Measurements from ENCODE around the gene FAM222B. TPM values are rescaled to one million over a fixed set of nuclear protein-coding genes. Genes with fewer than 3 reads are reported as not detected.
"Not testable (repeated sequence)": the region's sequence is repeated elsewhere in the genome, so short reads cannot be mapped to it uniquely, and the experiment has no call there.

The FAM222B gene
- polyA plus RNA-seq, 1 donor, result 15.4 TPM

DNA sequence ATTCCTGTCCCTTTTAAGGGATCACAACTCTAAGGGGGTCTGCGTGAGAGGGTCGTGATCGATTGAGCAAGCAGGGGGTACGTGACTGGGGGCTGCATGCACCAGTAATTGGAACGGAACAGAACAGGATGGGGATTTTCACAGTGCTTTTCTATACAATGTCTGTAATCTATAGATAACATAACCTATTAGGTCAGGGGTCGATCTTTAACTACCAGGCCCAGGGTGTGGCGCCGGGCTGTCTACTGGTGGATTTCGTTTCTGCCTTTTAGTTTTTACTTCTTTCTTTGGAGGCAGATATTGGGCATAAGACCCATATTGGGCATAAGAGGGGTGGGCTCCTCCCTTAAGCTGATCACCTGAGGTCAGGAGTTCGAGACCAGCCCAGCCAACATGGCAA lies 6.0 kb downstream of the FAM222B start:
- DNase-seq, result not testable (repeated sequence)

DNA sequence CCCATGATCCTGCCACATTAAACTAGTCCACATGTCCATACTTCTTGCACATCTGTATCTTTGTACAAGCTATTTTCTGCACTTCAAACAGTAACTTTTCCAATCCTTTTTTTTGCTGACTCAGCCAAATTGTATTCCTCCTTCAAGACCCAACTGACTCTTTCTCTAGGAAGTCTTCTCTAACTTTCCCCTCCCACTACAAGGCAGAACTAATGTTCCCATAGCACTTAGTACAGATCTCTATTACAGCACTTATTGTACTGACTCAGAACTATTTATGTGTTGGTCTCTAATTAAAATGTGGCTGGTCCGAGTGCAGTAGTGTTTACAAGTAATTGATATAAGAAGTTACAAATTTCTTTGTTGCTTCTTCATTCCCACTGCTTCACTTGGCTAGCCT lies 8.2 kb downstream of the FAM222B start:
- no peak for DNase-seq

DNA sequence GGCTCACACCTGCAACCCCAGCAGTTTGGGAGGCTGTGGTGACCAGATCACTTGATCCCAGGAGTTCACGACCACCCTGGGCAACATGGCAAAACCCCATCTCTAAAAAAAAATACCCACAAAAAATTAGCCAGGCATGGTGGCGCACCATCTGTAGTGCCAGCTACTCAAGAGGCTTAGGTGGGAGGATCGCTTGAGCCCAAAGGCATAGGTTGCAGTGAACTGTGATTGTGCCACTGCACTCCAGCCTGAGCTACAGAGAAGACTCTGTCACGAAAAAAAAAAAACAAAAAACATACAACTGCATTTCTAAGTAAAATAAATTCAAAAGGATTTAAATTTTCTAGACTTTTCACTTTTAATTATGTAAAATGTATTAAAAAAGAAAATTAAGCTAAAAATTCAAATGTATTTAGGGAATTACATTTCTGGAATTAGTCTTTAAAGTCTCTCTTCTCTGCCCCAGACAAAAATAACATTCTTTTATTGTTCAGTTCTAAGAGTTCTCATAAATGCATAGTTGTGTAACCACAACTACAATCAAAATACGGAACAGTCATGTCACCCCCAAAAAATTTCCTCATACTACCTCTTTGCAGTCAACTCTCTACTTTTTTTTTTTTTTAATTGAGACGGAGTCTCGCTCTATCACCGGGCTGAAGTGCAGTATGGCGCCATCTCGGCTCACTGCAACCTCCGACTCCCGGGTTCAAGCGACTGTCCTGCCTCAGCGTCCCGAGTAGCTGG lies 14.1 kb downstream of the FAM222B start:
- DNase-seq, result no peak

DNA sequence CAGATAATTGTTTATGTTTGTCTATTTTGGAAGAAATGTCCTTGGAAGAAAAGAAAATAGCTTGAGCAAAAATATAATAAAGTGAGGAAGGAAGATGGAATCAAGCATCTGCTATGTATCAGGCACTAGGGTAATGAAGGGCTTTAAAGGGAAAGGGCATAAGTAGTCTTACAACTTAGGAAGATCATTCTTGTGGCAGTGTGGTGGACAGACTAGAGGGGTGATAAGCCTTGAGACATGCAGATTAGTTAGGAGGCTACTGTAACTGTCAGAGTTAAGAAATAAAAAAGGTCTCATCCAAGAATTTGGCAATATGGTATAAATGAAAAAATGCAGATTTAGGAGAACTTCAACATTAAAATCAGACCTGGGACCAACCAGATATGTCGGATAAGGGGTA lies 14.9 kb downstream of the FAM222B start:
- DNase-seq, result no peak

DNA sequence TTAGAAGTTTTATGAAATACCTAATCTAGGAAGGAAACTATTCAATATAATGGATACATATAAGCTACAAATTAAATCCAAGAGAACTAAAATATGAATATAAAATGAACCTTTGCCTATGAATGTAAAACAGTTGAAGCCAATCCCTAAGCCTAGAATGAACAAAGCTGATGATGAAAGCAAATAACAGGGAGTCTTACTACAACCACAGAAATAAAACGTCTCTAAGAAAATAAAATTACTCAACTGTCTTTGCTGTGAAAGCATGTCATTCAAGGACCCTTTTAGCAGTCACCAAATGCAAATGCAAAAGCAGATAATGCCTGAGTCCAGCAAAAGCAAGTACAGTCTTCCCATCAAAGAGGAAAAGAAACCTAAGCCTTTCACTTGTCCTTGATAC lies 23.0 kb downstream of the FAM222B start:
- DNase-seq, result no peak

DNA sequence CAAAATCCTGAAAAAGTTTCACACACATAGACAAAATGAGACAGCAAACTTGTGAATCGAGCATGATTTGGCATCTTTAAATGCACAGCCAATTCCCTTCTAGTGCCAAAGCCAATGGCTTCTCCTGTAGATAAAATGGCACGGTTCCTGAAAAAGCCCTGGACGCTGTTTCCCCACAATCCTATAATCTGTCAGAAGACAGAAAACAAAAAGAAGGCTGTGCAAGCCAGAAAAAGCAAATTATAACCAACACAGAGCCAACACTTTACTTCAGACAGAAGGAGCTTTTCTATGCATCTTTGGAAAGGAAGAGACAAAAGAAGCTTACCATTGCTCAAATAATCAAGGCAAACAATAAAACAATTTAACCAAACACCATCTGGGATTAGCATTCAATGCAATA lies 23.8 kb downstream of the FAM222B start:
- DNase-seq, result no peak

DNA sequence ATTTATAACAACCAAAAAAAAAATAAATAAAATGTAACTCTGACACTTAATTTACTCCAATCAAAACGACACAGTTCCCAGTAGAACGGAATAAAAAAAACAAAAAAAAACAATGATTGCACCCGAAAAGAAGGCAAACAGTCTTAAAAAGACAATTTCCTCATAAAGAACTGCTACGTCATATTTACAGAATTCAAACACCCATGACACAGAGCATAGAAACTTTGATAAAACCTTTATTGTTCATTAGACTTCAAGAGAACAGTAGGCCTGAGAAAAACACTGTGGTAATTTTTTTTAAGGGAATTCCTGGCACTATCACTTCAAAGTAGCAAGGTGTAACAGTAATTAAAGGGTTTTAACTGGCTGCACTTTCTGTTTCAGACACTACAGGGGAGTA lies 26.1 kb downstream of the FAM222B start:
- DNase-seq, result no peak

DNA sequence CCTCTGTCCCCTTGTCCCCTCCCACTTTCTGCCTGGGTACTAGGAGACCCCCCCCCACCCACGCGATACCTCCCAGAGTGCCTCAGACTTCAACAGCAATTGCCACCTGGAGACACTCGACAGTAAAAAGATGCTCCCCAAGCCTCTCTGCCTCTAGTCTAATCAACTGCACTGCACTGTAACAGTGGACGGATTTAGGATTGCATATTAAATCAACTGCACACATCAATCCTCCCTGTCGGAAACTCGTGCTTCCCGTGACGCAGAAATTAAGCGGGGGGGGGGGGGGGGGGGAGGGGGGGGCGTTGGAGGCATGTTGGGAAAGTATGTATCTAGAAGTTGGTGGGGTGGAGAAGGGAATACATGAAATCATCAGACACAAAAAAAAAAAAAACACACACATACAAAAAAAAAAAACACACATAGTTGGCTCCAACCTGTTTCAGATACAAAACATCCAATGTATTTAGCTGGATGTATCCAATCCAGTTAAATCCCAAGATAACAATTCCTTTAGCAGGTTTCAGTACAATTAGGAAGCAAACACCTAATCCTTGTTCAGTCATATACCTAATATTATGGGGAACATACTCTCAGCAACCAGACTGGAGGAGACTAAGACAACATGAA lies 29.7 kb downstream of the FAM222B start:
- DNase-seq, result no peak

DNA sequence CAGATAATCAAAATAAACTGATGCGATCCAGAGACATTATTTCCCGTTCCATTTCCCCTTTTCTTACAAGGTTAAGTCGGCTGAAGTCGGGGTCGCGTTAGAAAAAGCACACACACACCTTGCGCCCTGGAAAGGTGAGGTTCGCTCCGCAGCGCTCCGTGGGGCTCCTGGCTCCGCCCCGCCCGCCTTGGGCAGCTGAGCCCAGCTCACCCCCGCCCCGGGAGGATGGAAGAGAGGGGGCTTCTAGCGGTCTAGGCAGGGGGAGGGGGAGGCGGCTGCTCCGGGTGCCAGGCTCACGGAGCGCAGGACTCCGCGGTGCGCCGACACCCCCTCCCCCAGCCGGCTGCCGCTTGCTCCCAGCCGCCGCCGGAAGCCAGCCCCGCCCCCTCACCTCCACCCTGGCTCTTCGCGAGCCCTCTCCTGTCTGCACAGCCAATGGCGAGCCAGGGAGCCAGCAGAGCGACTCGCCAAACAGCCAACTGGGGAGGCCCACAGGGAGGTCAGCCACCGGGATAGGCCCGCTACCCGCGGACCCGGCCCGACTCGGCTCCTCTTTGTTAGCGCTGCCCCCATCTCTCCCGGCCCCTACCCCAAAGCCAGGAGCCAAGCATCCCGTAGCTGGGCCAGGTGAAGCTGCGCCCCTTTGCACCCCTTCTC lies 30.4 kb downstream of the FAM222B start:
- DNase-seq, result peak; percentile 96

DNA sequence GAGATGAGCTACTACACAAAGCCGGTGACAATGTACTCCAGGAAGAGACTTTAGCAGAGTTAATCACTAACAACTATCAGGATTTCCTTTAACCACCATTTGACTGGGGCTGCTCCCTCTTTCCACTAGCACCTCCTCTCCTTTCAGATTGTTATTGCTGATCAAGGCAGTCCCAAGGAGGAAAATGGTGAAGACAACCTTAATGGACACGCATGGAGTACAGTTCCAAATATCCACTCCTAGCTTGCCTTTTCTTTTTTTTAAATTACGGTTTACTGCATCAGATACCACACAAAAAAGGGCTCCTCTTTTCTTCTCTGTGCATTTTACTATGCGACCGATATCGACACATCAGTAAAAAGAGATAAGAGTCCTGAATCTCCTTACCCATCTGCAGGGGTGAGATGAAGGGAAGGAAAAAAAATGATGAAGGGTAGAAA lies 30.9 kb downstream of the FAM222B start:
- DNase-seq, result no peak

DNA sequence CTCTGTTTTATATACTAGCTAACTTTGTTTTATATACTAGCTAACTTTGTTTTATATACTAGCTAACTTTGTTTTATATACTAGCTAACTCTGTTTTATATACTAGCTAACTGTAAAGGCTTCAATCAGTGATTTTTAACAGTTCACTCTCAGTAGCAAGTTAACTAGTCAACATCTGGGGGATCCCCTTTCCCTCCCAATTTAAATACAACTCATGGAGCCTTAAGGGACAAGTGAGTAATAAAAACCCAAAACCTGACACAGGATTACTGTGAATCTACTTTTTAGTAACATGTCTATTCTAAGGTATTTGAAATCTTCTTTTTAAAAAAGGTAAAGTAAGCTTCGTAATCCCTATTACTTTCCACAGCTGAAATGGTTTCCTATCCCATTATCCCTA lies 32.2 kb downstream of the FAM222B start:
- DNase-seq, result no peak

DNA sequence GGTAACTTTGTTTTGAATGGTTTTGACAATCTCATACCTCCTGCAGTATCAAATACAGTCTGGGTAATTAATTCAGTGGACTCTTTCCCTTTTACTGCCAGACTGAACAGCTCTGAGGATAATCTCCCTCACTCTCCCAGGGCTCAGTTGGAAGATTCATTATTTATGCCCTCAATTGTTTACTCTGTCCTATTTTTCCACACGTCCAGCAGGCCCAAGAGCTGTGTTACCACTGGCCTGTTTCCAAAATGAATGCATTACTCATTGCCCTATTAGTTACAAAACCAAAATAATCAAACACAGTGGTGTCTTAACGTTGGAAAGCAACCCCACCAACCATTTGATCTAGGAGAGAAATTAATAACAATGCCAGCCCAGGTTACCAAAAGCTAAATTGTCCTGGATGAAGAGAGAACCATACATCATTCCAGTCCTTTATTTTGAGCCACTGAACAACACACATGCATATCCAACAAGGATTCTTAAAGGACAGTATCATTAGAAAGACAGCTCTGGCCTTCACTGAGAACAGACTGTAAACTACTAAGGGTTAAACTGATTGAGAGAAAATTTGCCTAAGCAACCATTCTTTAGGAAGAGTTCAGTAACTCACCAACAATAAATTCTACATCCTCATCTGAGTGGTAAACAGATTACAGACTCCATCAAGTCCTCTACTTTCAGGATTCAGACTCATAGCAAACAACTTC lies 34.5 kb downstream of the FAM222B start:
- DNase-seq, result no peak

DNA sequence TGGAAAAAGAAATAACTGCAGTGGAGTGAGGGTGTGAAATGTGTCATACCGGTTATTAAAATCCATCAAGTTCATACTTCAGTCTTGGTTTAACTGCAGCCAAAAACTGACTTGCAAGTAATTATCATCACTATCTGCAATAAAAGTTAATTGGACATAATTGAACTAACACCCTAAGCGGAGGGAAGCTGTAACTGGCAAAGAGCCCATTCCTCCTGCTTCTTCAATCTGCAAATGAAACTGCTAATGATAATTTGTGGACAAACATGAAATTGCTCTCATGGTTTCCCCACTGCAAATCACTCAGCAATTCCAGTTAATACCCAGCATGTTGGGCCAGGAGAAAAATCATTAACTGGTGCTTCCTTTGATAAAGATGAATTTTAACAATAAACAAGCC lies 46.5 kb downstream of the FAM222B start:
- no peak for DNase-seq

DNA sequence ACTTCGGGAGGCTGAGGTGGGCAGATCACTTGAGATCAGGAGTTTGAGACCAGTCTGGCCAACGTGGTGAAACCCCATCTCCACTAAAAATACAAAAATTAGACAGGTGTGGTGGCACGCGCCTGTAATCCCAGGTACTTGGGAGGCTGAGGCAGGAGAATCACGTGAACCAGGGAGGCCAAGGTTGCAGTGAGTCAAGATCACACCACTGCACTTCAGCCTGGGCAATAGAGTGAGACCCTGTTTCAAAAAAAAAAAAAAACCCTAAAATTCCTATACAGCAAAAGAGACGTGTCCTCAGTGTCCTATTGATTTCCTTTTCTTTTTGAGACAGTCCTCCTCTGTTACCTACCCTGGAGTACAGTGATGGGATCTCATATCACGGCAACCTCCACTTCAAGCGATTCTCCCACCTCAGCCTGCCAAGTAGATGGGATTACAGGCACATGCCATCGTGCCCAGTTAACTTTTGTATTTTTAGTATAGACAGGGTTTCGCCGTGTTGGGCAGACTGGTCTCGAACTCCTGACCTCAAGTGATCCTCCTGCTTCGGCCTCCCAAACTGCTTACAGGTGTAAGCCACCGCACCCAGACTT lies 47.6 kb downstream of the FAM222B start:
- DNase-seq, result not testable (repeated sequence)

DNA sequence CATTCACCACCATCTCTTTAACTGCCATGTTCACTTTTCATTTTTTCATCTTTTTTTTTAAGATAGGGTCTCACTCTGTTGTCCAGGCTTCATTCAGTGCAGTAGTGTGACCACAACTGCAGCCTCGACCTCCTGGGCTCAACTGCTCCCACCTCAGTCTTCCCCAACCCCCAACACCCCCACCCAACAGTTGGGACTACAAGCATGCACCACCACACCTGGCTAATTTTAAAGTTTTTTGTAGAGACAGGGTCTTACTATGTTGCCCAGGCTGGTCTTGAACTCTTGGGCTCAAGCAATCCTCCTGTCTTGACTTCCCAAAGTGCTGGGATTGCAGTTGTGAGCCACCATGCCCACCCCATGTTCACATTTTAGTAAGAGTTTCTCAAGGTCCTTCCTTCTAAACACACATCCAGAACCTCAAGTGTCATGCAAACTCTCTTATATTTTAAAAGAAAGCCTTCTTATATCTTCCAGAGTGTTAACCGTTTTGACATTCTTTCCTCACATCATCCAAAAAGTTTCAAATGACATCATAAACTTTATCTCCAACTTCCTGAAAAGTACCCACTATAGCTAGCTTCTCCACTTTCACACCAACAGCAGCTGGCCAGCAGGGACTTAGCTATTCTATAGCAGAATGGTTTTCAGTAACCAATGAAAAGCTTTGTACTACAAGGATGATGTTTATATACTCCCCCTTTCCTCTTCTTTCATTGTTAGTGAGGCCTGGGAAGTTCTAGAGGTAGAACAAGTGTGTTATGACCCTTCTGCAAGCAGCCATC lies 49.5 kb downstream of the FAM222B start:
- no peak for DNase-seq

DNA sequence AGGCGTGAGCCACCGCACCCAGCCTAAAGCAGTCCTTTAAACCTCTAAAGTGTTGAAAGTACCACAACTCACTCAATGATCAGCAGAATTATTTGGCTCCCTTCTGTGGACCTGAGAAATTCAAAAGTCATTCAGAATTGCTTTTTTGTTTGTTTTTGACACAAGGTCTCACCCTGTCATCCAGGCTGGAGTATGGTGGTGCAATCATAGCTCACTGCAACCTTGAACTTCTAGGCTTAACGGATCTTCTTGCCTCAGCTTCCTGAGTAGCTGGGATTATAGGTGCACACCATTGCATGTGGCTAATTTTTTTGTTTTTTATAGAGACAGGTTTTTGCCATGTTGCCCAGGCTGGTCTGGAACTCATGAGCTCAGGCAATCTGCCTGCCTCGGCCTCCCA lies 54.5 kb downstream of the FAM222B start:
- DNase-seq, result no peak

DNA sequence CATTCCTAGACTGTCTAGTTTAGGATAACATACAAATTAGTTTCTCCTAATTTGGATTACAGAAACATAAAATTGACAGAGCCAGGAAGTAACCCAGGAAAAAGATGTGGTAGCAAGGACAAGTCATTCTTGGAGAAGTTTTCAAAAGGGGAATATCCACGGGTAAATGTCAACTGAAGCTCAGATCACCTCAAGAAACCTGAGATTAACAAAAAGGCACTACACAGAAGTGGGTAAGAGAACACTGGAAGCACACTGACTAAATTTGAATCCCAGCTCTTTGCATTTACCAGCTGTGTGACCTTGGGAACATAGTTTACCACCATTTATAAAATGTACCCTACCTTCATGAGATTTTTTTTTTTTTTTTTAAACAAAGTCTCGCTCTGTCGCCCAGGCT lies 59.4 kb downstream of the FAM222B start:
- no peak for DNase-seq

DNA sequence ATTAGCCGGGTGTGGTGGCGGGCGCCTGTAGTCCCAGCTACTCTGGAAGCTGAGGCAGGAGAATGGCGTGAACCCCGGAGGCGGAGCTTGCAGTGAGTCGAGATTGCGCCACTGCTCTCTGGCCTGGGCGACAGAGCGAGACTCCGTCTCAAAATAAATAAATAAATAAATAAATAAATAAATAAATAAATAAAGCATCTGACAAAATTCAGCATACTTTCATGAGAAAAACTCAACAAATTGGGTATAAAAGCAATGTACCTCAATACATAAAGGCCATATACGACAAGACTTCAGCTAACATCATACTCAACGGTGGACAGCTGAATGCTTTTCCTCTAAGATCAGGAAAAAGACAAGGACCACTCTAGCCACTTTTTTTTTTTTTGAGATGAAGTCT lies 63.0 kb downstream of the FAM222B start:
- not testable (repeated sequence) for DNase-seq

DNA sequence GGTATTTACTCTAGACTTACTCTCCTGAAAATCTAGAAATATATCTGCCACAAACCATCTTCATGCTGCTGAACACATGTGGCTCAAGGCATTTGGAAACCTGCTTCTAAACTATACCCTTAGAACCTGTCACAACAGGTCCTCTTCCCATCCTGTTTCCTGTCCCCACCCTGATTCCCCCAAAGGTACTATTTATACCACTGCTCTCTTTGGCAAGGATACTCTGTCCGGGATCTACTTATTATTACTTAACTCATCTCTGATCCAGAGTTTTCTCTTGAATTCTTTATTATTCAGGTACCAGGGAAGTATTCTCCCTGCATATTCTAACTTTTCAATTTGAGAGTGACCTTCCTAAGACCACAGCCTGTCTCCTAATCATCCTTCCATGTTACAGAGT lies 65.4 kb downstream of the FAM222B start:
- no peak for DNase-seq

DNA sequence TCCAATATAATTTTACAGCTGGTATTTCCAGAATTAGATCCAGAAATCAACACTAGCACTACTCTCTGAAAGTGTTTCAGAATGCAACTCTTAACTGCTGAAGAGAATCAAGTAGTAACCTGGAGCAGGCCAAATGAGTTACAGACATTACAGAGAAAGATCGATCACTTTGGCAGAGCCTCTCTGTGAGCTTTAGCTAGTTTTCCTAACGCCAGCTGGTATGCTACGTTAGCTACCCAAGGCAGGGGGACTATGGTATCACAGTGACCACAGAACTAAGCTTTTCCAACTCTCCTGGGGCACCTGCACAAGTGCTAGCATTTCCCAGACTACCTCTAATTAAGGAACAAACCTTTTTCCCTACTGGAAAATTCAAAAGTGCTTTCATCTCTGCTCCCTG lies 68.4 kb downstream of the FAM222B start:
- no peak for DNase-seq

DNA sequence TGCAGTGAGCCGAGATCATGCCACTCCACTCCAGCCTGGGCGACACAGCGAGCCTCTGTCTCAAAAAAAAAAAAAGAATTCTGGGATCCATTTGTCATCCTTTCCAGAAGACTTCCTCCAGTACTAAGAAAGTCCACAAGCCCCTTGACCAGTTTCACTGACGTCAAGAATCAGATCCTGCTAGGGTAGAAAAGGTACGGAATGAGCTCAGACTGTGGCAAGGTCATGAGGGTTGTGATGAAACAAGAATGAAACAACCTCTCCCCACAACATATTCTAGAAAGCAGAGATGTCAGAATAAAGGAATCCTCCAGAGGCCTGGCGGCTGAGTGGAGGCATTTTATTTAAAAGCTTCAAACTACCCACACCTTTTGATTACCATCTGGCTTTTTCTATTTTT lies 68.9 kb downstream of the FAM222B start:
- DNase-seq, result no peak

DNA sequence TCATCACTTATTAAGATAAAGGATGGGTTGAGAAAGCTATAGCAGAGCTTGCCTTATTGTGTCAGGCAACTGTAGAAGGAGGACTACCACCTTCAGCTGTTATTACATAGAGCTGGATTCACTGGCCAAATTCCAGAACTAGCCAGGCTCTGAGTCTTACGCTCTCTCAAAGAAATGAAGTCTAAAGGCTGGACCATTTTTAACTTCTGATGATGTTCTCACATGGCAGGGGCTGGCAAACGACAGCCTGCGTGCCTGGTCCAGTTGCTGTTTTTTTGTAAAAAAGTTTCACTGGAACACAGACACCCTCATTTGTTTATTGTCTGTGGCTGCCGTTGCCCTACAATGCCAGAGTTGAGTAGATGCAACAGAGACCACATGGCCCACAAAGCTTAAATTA lies 77.6 kb downstream of the FAM222B start:
- no peak for DNase-seq

Data from hindlimb muscle (tissue), 1 donor.